HUES6 (cell line): ENCODE data around the gene EPB41L5.
"Not testable (repeated sequence)": the region's sequence is repeated elsewhere in the genome, so short reads cannot be mapped to it uniquely, and the experiment has no call there.

Experiments
- H3K27ac ChIP-seq: 2 replicates; pipeline ENCODE4 v1.7.0; 2013; ENCODE audit warnings: low read depth, mild to moderate bottlenecking, low read length, inconsistent platforms
- H3K27me3 ChIP-seq: 2 replicates; pipeline ENCODE4 v1.6.1; 2013; ENCODE audit warnings: low read length; ENCODE audit not compliant: control insufficient read depth, insufficient read depth
- H3K36me3 ChIP-seq: 2 replicates; pipeline ENCODE4 v1.6.1; 2013; ENCODE audit warnings: low read length; ENCODE audit not compliant: control insufficient read depth, insufficient read depth
- H3K4me1 ChIP-seq: 2 replicates; pipeline ENCODE4 v1.6.1; 2013; ENCODE audit warnings: low read length; ENCODE audit not compliant: control insufficient read depth, insufficient read depth
- H3K4me3 ChIP-seq: 2 replicates; pipeline ENCODE4 v1.5.1; 2013; ENCODE audit warnings: low read depth, low read length
- H3K9ac ChIP-seq: one replicate; pipeline ENCODE4 v1.6.1; 2013; ENCODE audit warnings: mild to moderate bottlenecking, low read length
- H3K9me3 ChIP-seq: 2 replicates; pipeline ENCODE4 v1.6.1; 2013; ENCODE audit warnings: low read depth, low read length; ENCODE audit not compliant: control insufficient read depth, insufficient read depth

EPB41L5 gene

GRCh38 chr2:120012771-120013596 is at the start of gene EPB41L5:
EPB41L5 (plus strand) TSS chr2:120013077; CDS start chr2:120019085, 6,008 bp downstream.
- Histone ChIP-seq H3K27ac (peak within 1 kb of the TSS; percentile 89; the same call in 1 of the 2 replicates), H3K36me3 (no peaks in the 10 kb centered on the region), H3K27me3 (peaks cover 8% of the 10 kb centered on the region), H3K4me1 (peaks cover 19% of the 10 kb centered on the region), H3K9me3 (no peaks in the 10 kb centered on the region), H3K4me3 (peak within 1 kb of the TSS; percentile 97), H3K9ac (peak within 1 kb of the TSS; percentile 89)

GRCh38 chr2:119981896-119982295 is 31.0 kb upstream of the EPB41L5 start:
- no peak overlapping the region for H3K27ac ChIP-seq
- no peak overlapping the region for H3K4me3 ChIP-seq
- H3K4me1 ChIP-seq = no peaks in the 10 kb centered on the region
- H3K9me3 ChIP-seq = no peaks in the 10 kb centered on the region
- peaks cover 5% of the 10 kb centered on the region; the same call in 1 of the 2 replicates for H3K36me3 ChIP-seq
- H3K27me3 ChIP-seq = no peaks in the 10 kb centered on the region
- no peak overlapping the region for H3K9ac ChIP-seq

- no peaks in the 10 kb centered on the region for H3K4me1 ChIP-seq
- no peak overlapping the region for H3K27ac ChIP-seq
- peaks cover 2% of the 10 kb centered on the region; the same call in 1 of the 2 replicates for H3K36me3 ChIP-seq
- no peak overlapping the region for H3K9ac ChIP-seq
- no peaks in the 10 kb centered on the region for H3K9me3 ChIP-seq
- no peak overlapping the region for H3K4me3 ChIP-seq
- H3K27me3 ChIP-seq = no peaks in the 10 kb centered on the region
Measured at GRCh38 chr2:119982506-119982905, 30.4 kb upstream of the EPB41L5 start.

GRCh38 chr2:119983108-119983507 is 29.8 kb upstream of the EPB41L5 start:
- no peak overlapping the region for H3K27ac ChIP-seq
- H3K4me3 ChIP-seq = no peak overlapping the region
- no peak overlapping the region for H3K9ac ChIP-seq
- no peaks in the 10 kb centered on the region for H3K27me3 ChIP-seq
- H3K9me3 ChIP-seq = peaks cover 3% of the 10 kb centered on the region; the same call in 1 of the 2 replicates
- H3K36me3 ChIP-seq = no peaks in the 10 kb centered on the region
- no peaks in the 10 kb centered on the region for H3K4me1 ChIP-seq

- Histone ChIP-seq H3K27me3 (no peaks in the 10 kb centered on the region), H3K9ac (no peak overlapping the region), H3K9me3 (no peaks in the 10 kb centered on the region), H3K27ac (no peak overlapping the region), H3K36me3 (no peaks in the 10 kb centered on the region), H3K4me1 (no peaks in the 10 kb centered on the region), H3K4me3 (no peak overlapping the region)
Measured at GRCh38 chr2:119996148-119996547, 16.7 kb upstream of the EPB41L5 start.

GRCh38 chr2:119996896-119997891 is 15.7 kb upstream of the EPB41L5 start:
- H3K27ac ChIP-seq, H3K4me1 ChIP-seq, H3K4me3 ChIP-seq, H3K9ac ChIP-seq, H3K27me3 ChIP-seq, H3K36me3 ChIP-seq, H3K9me3 ChIP-seq: not testable (repeated sequence)

- Histone ChIP-seq H3K9me3 (no peaks in the 10 kb centered on the region), H3K4me1 (no peaks in the 10 kb centered on the region), H3K27me3 (no peaks in the 10 kb centered on the region), H3K9ac (no peak overlapping the region), H3K4me3 (no peak overlapping the region), H3K27ac (no peak overlapping the region), H3K36me3 (no peaks in the 10 kb centered on the region)
Measured at GRCh38 chr2:120001471-120001870, 11.4 kb upstream of the EPB41L5 start.

- Histone ChIP-seq H3K36me3 (no peaks in the 10 kb centered on the region), H3K27me3 (no peaks in the 10 kb centered on the region), H3K4me1 (no peaks in the 10 kb centered on the region), H3K27ac (no peak overlapping the region), H3K9me3 (no peaks in the 10 kb centered on the region), H3K9ac (no peak overlapping the region), H3K4me3 (no peak overlapping the region)
Measured at GRCh38 chr2:120004254-120004653, 8.6 kb upstream of the EPB41L5 start.

GRCh38 chr2:120005834-120006521 is 6.9 kb upstream of the EPB41L5 start:
- Histone ChIP-seq H3K9ac (no peak overlapping the region), H3K4me1 (no peaks in the 10 kb centered on the region), H3K27ac (no peak overlapping the region), H3K9me3 (no peaks in the 10 kb centered on the region), H3K4me3 (no peak overlapping the region), H3K36me3 (no peaks in the 10 kb centered on the region), H3K27me3 (no peaks in the 10 kb centered on the region)

- no peak overlapping the region for H3K27ac ChIP-seq
- H3K36me3 ChIP-seq = no peaks in the 10 kb centered on the region
- peaks cover 4% of the 10 kb centered on the region; the same call in 1 of the 2 replicates for H3K4me1 ChIP-seq
- H3K9me3 ChIP-seq = no peaks in the 10 kb centered on the region
- no peak overlapping the region for H3K4me3 ChIP-seq
- H3K9ac ChIP-seq = no peak overlapping the region
- H3K27me3 ChIP-seq = peaks cover 8% of the 10 kb centered on the region
Measured at GRCh38 chr2:120007851-120008250, 5.0 kb upstream of the EPB41L5 start.
